Neutrophil (primary cell): Measurements from ENCODE around the gene MSN.

Source experiments
- H3K27ac ChIP-seq: fragments of 200-600 bp; sonication (generic); 2 replicates; pipeline ENCODE4 v1.5.1; 2016; ENCODE audit warnings: mild to moderate bottlenecking, moderate library complexity
- H3K27me3 ChIP-seq: fragments of 200-600 bp; sonication (generic); 2 replicates; pipeline ENCODE4 v1.6.0; 2016; ENCODE audit warnings: mild to moderate bottlenecking
- H3K36me3 ChIP-seq: fragments of 200-600 bp; sonication (generic); 2 replicates; pipeline ENCODE4 v1.5.1; 2017
- H3K4me1 ChIP-seq, 2 experiments: fragments of 200-600 bp in 1 of 2; sonication (generic) in 1 of 2; 1 replicate in 1 of 2; 2 replicates in 1 of 2; pipeline versions ENCODE4 v1.5.1 to v1.6.1; 2013 to 2016; ENCODE audit warnings: low read depth in 1 of 2, low read length in 1 of 2, mild to moderate bottlenecking in 1 of 2, moderate library complexity in 1 of 2; ENCODE audit not compliant: control insufficient read depth in 1 of 2, insufficient read depth in 1 of 2
- H3K4me3 ChIP-seq, 2 experiments: fragments of 200-600 bp in 1 of 2; sonication (generic) in 1 of 2; 1 replicate in 1 of 2; 2 replicates in 1 of 2; pipeline ENCODE4 v1.5.1; 2013 to 2016; ENCODE audit warnings: low read depth in 1 of 2, low read length in 1 of 2, mild to moderate bottlenecking in 1 of 2, moderate library complexity in 1 of 2
- H3K9me3 ChIP-seq: fragments of 200-600 bp; sonication (generic); 2 replicates; pipeline ENCODE4 v1.5.1; 2016
- TF ChIP-seq, protein P1 (sequence below): fragments of 200-600 bp; sonication (generic); IDR thresholded peaks from 2 replicates; pipeline ENCODE4 v1.5.1; 2016; ENCODE audit warnings: antibody characterized with exemption

MSN gene

GRCh38 chrX:65772842-65773241 lies 105.4 kb downstream of the MSN start:
- no peaks in the 10 kb centered on the region for H3K36me3 ChIP-seq
- H3K27me3 ChIP-seq: no peaks in the 10 kb centered on the region
- H3K4me1 ChIP-seq: peaks cover 0 to 5% of the 10 kb centered on the region in 2 experiments
- H3K4me3 ChIP-seq: no peak overlapping the region
- no peak overlapping the region for H3K27ac ChIP-seq
- TF ChIP-seq, protein P1, sequence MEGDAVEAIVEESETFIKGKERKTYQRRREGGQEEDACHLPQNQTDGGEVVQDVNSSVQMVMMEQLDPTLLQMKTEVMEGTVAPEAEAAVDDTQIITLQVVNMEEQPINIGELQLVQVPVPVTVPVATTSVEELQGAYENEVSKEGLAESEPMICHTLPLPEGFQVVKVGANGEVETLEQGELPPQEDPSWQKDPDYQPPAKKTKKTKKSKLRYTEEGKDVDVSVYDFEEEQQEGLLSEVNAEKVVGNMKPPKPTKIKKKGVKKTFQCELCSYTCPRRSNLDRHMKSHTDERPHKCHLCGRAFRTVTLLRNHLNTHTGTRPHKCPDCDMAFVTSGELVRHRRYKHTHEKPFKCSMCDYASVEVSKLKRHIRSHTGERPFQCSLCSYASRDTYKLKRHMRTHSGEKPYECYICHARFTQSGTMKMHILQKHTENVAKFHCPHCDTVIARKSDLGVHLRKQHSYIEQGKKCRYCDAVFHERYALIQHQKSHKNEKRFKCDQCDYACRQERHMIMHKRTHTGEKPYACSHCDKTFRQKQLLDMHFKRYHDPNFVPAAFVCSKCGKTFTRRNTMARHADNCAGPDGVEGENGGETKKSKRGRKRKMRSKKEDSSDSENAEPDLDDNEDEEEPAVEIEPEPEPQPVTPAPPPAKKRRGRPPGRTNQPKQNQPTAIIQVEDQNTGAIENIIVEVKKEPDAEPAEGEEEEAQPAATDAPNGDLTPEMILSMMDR: no peak
- H3K9me3 ChIP-seq: no peaks in the 10 kb centered on the region

DNA sequence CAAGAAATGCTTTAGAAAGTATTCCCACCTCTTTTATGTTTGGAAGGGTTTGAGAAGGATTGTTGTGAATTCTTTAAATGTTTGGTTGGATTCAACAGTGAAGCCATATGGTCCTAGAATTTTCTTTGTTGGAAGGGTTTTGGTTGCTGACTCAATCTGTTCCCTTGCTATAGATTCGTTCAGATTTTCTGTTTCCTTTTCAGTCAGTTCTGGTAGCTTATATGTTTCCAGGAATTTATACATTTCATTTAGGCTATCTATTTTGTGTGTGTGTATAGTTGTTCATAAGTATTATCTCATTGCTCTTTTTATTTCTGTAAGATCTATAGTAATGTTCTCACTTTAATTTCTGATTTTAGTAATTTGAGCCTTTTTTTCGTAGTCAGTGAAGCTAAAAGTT lies 114.4 kb downstream of the MSN start:
- Histone ChIP-seq H3K4me3 (no peak overlapping the region), H3K27me3 (no peaks in the 10 kb centered on the region), H3K4me1 (no peaks in the 10 kb centered on the region), H3K36me3 (no peaks in the 10 kb centered on the region), H3K27ac (no peak overlapping the region), H3K9me3 (no peaks in the 10 kb centered on the region)
- TF ChIP-seq, protein P1: no peak

DNA sequence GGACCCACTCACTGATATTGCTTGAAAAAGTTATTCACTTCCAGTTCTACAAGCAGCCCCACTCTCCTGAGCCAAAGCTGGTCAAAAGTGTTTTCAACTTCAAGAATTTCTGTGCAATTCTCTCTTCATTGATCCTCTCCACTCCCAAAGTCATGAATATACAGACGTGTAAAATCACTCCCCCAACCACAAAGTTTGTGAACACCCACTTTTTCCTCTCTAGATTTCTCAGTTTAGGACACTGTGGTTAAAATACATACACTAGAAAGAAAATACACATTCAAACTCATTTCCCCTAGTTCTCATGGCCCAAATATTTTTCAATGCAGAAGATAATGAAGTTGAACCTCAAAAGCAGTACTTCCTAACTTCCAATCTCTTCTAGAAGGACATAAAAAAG lies 116.3 kb downstream of the MSN start:
- Histone ChIP-seq H3K27ac (no peak overlapping the region), H3K27me3 (no peaks in the 10 kb centered on the region), H3K4me1 (no peaks in the 10 kb centered on the region), H3K9me3 (no peaks in the 10 kb centered on the region), H3K36me3 (no peaks in the 10 kb centered on the region), H3K4me3 (no peak overlapping the region)
- TF ChIP-seq, protein P1: no peak
